GM04503 (cell line): Measurements from ENCODE around the gene GGACT.
"Not testable (repeated sequence)": the region's sequence is repeated elsewhere in the genome, so short reads cannot be mapped to it uniquely, and the experiment has no call there.

Experiments
- DNase-seq: peaks from one replicate; pipeline ENCODE4 v3.0.0-alpha.2; 2012; ENCODE audit warnings: low read depth

Gene GGACT

DNA sequence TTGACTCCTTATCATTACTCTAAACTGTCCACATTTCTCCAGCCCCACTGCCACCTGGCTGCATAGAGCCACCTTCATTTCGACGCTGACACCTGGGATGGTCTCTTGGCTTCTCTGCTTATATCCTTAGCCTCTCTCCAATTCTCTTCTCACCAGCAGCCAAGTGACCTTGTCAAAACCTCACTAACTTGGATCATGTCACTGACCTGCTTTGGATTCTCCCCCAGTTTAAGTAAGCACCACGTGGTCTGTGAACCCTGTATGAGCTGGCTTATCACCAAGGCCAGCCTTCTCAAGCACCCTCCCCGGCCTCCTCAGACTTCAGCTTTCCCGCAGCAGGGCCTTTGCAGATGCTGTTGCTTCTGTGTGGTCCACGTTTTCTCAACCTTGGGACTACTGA, 12.3 kb upstream of the GGACT start:
- no peak for DNase-seq

GRCh38 chr13:100600461-100600860, 11.9 kb upstream of the GGACT start:
- DNase-seq = no peak

DNA sequence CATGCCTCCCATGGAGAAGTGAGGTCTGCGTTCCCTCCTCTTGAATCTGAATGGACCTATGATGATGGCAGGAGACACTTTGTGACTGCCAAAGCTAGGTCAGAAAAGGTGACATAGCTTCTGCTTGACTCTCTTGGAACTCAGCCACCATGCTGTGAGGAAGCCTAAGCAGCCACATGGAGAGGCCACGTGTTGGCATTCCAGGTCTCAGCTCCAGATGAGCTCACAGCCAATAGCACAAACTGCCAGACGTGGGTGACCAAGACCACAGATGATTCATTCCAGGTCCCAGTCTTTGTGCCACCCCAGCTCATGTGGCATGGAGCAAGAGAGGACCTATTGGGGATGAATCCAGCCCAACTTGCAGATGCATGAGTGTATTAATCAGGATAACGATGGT, 8.7 kb upstream of the GGACT start:
- no peak for DNase-seq

GRCh38 chr13:100596516-100596915, 7.9 kb upstream of the GGACT start:
- DNase-seq = no peak

GRCh38 chr13:100594731-100595130, 6.1 kb upstream of the GGACT start:
- no peak for DNase-seq

DNA sequence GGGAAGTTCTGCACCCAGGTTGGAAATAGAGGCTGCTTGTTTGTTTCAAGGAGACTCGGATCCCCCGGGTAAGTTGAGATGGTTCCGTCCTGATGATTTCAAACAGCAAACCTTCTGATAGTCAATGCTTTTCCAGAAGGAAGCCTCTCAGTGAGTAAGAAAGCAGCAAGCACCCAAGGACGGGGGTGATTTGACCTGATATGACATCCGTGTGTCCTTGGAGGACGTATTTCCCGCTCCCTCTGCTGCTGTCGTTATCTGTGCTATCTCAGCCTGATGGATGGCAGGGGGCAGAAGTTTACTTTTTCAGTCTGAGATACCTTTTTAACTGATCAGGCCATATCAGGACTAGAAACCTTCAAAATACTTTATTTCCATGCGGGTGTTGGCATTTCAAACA, 5.7 kb upstream of the GGACT start:
- DNase-seq = no peak

DNA sequence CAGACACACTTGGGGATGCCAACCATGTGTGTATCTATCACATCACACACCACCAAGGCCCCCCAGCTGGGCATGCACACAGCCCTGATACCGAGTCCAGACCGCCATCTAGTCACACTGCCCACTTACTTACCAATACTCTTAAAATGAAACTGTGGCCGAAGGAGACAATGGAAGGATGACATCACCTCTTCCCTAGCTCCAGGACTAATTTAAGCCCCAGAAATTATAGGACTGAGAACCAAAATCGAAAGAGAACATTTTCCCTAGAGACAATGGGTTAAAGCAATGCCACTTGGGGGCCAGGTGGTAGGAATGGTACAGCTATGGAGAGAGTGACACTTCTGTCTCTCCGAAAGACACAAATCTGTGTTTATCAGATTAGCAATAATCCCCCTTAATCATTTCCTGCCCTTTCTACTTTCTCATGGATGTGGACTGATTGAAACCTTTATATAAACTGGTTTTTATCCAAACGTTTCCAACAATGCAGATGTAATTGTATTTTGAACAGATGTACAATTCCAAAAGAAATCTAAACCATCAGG, 663 bp upstream of the GGACT start:
- DNase-seq = no peak

GRCh38 chr13:100584896-100585295, 3.7 kb downstream of the GGACT start:
- DNase-seq = no peak

DNA sequence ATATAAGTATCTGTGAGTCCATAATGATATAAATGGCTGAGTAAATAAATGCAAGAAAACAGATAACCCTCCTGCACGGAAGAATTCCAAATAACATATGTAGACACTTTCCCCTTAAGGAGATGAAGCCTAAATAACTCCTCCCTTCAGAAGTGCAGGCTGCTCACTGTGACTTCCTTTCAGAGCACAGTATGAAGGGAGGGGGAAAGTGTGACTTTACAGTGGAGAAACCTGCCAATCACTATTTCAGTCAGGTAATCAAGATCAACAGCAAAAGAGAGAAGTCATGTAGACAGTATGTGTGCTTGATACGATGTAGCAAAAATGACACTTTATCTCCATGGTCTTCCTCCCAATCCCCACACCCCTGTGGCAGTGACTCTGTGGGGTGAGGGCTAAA, 7.1 kb downstream of the GGACT start:
- DNase-seq = no peak

DNA sequence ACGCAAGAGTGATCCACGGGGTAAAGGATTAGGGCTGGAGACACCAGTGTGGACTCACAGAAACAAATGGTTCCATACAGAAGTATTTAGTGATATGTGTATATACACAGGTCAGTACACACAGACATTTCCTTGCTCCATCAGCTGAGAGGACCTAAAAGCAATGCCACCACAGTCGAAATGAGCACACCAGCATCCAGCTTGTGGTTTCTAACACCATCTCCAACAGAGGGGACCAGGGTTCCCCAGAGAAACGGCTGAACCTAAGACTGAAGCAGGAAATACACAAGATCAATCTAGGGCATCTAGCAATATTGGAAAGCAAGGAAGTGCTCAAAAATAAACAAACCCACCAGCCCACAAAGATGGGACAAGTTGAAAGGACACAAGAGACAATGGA, 7.6 kb downstream of the GGACT start:
- no peak for DNase-seq

GRCh38 chr13:100580045-100580444, 8.5 kb downstream of the GGACT start:
- no peak for DNase-seq

- DNase-seq = not testable (repeated sequence)
Observed at GRCh38 chr13:100577239-100577638, 11.3 kb downstream of the GGACT start.

GRCh38 chr13:100573121-100573520, 15.5 kb downstream of the GGACT start:
- DNase-seq = no peak

GRCh38 chr13:100566543-100566942, 22.0 kb downstream of the GGACT start:
- no peak for DNase-seq

DNA sequence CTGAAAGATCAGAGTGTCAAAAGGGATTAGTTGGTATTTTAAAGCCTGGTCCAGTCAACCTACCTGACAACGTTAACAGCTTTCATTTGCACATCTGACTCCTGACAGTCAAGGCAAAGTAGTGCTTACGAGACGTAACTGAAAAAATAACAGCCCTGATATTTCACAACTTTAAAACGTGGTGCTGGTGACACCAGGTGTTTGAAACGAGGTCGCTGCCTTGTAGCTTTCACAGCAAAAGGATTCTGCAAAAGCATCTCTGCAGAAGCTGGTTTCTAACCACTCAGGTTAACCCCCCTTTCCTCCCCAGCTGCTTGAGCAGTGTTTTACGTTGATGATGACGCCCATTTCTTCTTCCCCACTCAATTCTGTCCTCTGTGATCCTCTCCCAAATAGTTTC, 23.3 kb downstream of the GGACT start:
- DNase-seq = no peak

- no peak for DNase-seq
Observed at GRCh38 chr13:100564444-100565223, 24.0 kb downstream of the GGACT start.

- DNase-seq = no peak
Observed at GRCh38 chr13:100563779-100564178, 24.8 kb downstream of the GGACT start.

- DNase-seq = no peak
Observed at GRCh38 chr13:100561599-100562204, 26.9 kb downstream of the GGACT start.

DNA sequence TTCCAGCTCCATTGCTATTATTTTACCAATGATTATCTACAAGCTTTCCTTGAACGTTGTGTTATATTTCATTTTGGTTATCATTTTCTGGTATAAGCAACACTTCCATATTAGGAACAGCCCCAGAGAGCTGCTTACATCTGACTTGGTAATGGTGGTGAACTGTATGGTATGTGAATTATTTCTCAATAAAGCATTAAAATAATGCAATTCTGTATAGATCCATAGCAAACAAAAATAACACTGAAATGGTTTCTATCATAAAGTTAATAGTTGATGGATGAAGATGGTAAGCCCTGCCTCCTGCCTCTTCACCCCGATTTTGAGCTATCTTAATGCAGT, 27.5 kb downstream of the GGACT start:
- DNase-seq = no peak

DNA sequence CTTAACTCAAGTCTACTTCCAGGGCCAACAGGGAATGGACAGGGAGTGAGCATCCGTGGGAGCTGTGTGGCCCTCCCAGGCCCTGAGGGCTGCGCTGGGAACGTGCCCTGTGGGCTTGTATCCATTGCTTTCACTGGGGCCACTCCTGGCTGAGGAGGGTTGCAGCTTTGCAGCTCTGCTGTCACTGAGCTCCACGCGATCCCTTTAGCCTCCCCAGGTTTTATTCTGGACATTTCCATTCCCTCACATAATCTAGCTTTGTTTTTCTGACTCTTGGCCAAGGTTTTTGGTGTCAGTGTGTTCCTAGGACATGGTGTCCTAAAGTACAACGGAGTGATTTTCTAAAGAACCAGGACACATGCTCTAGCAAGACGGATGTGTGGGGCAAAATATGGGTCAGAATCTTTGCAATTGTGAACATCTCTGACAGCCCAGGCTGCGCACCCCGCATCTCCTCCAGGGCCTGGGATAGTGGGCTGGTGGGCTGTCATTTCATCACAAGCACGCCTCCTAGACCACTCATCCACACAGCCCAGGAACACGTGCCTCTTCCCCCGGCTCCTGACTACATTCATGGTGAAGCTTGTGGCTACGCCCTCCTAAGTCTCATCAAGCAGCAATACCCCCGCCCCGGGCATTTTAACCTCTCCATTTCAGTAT, 28.0 kb downstream of the GGACT start:
- DNase-seq = no peak

- DNase-seq = no peak
Observed at GRCh38 chr13:100559886-100560285, 28.7 kb downstream of the GGACT start.

DNA sequence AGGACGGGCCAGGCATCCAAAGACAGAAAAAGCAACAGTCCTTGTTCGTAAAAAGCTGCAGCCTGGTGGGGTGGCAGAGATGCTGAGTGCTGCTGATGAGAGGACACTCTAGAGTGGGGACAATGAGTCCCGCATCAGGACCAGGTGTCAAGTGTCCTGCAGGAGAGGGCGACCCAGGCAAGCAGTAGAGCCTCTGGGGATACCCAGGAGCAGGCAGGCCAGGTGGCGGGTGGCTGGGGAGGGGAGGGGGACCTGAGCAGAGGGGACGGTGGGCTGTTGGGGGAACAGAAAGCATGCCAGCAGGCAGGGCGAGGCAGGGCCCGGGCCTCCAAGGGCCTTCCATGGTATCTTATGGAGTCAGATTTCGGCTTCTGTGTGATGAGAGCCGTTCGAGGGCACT, 35.8 kb downstream of the GGACT start:
- DNase-seq = no peak

DNA sequence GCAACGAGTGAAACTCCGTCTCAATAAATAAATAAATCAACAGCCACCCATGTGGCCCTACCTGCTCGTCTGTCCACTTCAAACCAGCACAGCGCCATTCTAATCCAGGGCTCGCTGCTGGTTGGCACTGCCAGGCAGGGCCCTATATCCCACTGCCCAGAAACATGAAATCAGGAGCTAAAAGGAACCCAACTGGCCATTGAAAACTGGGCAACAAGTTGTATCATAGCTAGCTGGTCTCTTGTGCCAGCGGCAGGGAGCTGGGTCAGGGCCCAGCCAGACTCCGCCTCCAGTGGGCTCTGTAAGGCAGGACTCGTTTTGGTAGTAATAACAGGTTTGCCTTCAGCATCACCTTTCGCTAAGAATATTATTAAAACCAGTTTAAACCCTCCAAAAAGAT, 39.3 kb downstream of the GGACT start:
- DNase-seq = no peak
